GM21529 (cell line): ENCODE data around the gene MX1.
"Not testable (repeated sequence)": the region's sequence is repeated elsewhere in the genome, so short reads cannot be mapped to it uniquely, and the experiment has no call there.

ENCODE experiments used
- ATAC-seq: cut with Tn5 transposase; IDR thresholded peaks from one replicate; pipeline ENCODE4 v1.9.1; 2021; ENCODE audit not compliant: unreplicated experiment

MX1 gene

DNA sequence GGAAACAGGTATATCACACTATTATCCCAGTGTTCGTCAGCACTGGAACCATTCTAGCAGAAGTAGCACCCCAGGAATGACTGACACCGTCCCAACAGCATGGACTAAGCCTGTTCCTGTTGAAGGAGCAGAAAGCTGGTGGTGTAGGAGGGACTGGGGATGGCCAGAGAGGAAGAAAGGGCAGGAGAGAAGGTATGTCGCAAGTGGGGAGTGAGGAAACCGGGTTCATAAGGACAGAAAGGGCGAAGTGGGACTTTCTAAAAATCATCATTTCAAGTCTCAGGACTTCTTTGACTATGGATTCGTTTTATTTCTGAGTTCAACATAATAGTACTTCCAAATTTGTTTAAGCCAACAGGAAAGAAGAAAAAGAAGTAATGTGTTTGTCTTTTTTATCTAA, 19.7 kb upstream of the MX1 start:
- no peak for ATAC-seq

DNA sequence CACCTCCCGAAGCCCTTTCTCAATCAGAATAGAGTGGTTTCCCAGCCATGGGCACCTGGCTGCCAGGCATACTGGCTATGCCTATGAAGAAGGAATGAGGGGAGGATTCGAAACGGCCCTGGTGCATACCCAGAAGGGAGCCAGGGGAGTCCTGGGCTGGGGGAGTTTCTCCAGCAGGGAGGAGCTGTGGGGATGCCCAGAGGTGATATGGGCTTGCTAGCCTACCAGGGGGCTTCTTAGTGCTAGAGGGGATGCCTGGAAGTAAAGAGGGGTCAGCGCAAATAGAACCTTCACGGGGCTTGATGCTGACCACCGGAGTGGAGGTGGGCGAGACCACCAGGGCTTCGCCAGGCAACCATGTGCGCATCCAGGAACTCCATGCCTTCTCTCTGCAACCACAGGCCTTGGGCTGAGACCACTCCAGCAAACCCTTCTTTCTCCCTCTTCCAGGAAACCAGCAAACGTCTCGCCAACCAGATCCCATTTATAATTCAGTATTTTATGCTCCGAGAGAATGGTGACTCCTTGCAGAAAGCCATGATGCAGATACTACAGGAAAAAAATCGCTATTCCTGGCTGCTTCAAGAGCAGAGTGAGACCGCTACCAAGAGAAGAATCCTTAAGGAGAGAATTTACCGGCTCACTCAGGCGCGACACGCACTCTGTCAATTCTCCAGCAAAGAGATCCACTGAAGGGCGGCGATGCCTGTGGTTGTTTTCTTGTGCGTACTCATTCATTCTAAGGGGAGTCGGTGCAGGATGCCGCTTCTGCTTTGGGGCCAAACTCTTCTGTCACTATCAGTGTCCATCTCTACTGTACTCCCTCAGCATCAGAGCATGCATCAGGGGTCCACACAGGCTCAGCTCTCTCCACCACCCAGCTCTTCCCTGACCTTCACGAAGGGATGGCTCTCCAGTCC, 18.2 kb upstream of the MX1 start:
- ATAC-seq = no peak

DNA sequence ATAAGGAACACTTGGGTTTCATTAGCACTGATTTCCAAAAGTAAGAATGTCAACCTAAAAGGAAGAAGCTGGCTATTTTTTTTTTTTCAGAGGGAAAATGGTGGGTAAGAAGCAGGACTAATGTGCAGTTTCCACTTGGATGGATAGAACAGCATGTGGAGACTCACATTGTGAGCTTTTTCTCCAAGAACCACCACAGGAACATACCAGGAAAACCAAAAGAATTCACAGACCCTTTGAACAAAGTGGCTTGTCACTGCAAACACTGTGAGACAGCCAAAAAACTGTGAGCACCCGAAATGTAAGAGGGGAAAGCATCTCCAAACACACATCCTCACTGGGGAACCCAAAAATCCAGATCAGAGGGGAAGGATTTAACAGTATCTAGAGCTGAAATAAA, 15.7 kb upstream of the MX1 start:
- no peak for ATAC-seq

DNA sequence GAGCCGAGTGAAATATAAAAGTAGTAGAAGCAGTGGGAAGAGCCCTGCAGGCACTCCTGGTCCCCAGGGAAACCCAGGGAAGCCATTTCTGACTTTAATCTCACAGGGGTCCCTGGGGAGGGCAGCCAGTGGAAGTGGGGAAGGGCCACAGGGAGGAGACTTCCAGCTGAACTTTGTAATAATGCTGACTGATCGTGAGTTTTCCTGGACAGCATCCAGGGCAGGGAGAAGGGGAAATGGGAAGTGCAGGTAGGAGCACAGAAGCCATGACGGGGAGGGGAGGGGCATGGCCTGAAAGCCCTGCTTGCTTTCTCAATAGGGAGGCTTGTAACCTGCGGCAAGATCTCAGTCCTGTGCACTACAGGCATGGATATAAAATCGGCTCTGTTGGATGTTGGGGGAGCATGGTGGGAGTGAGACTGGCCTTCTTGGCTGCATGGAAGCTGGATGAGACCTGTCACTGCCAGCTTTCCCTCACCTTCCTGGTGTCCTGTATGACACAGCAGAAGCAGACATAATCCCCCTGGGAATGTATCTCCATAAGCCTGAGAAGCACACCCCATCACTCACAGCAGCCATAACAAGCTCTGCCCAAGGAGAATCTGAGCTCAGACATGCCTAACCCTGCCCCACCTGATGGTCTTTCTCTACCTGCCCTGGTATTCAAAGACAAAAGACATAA, 15.1 kb upstream of the MX1 start:
- no peak for ATAC-seq

DNA sequence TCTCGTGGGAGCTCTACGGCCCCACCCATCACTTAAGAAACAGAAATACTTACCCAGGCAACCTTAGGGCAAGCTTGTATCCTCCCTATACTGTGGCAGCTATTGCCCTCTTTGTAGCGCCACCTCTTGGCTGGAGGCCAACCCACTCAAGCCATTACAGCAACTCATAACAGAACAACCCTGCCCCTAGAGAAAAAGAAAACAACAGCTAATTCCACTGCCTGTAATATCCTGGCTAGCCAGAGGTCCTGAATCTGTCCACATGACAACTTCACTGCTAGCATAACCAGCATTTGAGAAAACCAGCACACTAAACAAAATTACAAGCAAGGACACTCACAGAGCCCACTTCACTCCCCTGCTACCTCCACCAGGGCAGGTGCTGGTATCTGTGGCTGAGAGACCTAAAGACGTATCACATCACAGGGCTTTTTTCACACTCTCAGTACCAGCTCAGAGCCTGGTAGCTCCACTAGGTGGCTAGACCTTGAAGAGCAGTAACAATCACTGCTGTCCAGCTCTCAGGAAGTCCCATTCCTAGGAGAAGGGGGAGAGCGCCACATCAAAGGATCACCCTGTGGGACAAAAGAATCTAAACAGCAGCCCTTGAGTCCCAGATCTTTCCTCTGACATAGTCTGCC, 14.5 kb upstream of the MX1 start:
- ATAC-seq = no peak

DNA sequence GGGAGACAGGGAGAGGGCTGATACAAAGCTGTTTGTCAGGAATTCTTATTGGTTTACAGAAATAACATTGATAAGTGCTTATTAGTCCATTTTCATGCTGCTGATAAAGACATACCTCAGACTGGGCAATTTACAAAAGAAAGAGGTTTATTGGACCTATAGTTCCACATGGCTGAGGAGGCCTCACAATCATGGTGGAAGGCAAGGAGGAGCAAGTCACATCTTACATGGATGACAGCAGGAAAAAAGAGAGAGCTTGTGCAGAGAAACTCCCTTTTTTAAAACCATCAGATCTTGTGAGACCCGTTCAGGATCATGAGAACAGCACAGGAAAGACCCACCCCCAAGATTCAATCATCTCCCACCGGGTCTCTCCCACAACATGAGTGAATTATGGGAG, 8.5 kb upstream of the MX1 start:
- ATAC-seq = not testable (repeated sequence)

DNA sequence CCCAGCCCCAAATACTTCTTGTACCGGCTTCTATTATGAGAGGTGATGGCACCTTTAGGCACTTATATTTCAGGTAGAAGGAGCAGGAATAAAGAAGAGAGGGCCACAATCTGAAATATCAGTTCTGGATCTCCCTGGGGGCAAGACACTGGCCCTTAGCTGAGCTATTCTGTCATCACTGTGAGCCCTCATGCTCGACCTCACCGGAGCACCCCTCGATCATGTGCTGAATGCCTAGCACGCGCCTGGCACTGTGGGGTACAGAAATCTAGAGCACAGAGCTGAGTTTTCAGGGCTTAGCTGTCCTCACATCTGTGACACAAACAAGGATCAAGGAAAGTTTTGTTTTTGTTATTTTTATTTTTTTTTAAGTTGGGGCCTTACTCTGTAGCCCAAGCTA, 7.6 kb upstream of the MX1 start:
- ATAC-seq = no peak

DNA sequence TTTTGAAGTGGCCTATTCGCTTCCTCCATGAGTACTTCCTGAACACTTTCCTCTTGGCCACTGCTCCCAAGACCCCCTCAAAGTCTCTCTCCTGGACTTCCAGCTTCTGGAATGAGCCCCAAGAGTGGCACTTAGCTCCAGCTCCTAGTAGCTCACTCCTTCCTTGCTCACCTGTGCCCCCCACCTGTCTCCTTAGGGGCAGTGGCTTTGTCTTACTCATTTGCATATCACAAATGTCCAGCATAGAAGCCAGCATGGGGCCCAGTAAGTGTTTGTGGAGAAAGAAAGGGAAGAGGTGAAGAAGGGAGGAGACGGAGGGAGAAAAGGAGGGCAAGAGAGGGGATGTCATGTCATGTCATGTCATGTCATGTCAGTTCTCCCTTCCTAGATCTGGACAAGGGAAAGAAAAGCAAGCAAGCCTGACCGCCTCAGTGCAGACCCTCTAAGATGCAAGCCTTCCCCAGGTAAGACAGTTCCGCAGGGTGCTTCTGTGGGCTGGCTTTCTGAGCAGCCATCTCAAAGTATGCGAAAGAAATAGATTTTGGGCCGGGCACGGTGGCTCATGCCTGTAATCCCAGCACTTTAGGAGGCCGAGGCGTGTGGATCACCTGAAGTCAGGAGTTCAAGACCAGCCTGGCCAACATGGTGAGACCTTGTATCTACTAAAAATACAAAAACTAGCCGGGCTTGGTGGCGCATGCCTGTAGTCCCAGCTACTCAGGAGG, 6.9 kb upstream of the MX1 start:
- ATAC-seq = no peak

DNA sequence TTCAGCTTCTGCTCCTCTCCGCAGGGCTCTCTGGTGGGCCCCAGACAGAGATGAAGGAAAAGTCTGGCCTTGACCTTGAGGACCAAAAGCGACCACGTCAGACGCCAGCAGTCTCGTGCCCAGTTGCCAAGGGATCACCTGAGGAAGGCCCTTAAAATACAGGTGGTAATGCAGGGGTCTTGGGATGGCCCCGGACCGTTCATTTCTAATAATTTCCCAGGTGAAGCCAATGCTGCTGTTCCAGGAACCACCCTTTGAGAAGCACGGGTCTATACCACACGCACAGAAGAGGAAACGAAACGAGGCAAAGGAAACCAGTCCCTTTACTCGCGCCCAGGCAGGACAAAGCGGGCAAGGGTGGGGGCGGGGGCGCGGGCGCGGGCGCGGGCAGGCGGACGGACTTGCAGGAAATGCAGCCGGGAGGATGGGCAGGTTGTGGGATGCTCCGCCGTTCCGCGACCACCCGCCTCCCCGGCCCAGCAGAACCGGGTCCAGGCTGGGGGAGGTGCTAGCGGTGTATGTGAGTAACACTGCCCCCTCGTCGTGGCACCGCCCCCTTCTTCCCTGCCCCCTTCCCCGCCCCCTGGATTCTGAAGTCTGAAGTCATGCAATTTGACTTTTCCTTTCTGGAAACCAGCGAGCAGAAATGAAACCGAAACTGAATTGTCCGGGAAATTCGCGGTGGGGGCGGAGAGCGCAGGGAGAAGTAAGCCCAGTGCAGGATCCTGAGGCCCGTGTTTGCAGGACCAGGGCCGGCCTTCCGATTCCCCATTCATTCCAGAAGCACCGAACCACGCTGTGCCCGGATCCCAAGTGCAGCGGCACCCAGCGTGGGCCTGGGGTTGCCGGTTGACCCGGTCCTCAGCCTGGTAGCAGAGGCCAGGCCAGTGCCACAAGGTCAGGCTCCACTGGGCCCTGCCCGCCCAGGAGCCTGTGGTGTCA, 5.8 kb upstream of the MX1 start:
- peak; percentile 83 for ATAC-seq

DNA sequence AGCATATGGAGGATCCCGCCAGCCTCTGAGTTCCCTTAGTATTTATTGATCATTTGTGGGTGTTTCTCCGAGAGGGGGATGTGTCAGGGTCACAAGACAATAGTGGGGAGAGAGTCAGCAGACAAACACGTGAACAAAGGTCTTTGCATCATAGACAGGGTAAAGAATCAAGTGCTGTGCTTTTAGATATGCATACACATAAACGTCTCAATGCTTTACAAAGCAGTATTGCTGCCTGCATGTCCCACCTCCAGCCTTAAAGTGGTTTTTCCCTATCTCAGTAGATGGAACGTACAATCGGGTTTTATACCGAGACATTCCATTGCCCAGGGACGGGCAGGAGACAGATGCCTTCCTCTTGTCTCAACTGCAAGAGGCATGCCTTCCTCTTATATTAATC, 5.0 kb upstream of the MX1 start:
- not testable (repeated sequence) for ATAC-seq

DNA sequence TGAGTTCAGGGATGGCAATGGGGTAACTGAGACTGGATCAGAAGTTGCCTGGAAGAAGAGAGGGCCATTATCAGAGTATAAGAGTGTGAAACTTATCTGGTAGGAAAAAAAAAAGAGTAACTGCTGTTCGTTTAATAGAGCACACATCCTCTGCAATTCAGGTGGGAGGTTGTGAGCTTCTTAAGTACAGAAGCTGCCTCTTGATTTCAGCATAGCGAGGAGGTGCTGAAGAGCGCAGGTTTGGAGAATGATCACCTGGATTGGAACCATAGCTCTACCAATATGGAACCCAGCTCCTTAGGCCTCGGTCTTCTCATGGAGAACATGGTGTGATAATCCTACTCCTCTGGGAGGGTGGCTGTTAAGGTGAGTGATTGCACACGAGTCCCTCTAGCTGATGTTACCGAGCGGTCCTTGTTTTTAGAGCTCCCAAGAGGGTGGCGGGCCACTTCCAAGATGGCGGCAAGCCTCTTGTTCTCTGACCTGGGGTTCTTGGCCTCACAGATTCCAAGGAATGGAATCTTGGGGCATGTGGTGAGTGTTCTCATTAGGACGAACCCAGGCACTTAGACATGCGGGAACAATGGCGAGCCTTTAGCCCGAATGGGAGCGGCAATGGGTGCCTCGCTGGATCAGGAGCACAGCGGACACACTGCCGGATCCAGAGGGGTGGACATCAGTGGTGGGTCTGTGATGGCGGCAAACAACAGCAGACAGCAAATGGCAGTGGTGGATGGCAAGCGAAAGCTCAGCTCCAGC, 3.3 kb upstream of the MX1 start:
- ATAC-seq = no peak

DNA sequence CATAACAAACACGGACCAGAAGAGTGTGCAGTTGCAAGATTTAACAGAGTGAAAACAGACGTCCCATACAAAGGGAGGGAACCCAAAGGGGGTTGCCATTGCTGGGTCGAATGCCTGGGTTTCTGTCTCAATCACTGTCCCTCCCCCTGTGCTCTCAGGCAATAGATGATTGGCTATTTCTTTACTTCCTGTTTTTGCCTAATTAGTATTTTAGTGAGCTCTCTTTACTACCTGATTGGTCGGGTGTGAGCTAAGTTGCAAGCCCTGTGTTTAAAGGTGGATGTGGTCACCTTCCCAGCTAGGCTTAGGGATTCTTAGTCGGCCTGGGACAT, 2.8 kb upstream of the MX1 start:
- not testable (repeated sequence) for ATAC-seq

DNA sequence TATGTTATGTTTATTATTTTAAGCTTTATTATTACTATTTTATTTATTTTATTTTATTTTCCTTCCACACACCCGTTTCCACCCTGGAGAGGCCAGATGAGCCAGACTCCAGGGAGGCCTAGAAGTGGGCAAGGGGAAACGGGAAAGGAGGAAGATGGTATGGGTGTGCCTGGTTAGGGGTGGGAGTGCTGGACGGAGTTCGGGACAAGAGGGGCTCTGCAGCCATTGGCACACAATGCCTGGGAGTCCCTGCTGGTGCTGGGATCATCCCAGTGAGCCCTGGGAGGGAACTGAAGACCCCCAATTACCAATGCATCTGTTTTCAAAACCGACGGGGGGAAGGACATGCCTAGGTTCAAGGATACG, 468 bp upstream of the MX1 start:
- ATAC-seq = no peak

DNA sequence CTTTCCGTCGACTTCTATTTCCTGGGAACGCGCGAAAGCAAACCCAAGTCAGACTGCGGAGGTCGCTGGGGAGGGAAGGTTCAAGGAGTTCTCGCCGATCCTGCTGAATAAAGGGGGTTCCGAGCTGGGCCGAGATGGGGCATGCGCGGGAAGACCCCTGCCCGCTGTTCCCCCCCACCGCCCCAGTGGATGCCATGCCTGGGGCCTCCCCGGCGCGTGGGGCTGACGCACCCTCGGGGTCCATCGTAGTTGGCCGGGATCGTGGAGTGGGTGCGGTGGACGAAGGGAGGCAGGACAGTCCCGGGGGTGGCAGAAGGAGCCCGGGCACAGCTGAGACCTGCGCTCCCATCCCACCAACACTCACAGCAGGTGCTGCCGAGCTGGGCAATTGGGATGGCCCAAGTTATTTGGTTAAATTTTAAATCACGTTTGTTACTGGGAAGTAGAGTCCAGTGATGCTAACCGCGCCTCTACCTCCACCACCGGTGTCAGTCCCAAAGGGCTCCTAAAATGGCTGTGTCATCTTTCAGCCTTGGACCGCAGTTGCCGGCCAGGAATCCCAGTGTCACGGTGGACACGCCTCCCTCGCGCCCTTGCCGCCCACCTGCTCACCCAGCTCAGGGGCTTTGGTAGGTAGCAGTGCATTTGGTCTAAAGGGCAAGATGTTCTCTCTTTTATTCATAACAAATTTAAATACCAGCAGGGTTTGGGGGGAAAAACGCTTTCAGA, 801 bp downstream of the MX1 start:
- ATAC-seq = peak; percentile 4

DNA sequence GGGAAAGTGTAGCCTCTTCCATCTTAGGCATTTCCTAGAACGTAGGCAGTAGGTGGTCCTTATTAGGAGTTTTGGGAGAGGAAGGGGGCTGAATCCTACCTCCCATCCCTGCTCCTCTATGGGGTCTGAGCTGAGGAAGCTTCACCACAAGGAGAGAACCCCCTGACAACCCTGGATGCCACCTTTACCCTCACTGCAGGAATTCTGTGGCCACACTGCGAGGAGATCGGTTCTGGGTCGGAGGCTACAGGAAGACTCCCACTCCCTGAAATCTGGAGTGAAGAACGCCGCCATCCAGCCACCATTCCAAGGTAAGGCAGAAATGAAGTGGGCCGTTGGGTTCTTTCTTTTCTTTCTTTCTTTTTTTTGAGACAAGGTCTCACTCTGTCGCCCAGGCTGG, 1.5 kb downstream of the MX1 start:
- ATAC-seq = no peak

DNA sequence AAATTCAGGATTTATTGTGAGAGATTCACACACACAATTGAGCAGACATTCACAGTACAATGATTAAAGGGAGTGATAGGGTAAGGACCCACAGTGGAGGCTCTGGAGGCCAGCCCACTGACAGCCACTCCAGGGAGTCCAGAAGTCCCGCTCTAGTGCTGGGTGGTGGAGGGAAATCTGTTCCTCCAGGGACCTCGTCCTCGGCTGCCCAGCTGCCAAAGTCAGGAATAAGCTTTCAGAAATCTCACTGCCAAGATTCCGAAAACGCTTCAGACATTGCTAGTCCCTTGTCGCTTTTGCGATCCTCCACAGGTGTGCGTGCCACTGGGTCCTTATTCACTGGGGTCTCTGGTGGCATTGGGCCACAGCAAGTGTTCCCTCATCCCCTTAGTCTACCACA, 2.3 kb downstream of the MX1 start:
- no peak for ATAC-seq

DNA sequence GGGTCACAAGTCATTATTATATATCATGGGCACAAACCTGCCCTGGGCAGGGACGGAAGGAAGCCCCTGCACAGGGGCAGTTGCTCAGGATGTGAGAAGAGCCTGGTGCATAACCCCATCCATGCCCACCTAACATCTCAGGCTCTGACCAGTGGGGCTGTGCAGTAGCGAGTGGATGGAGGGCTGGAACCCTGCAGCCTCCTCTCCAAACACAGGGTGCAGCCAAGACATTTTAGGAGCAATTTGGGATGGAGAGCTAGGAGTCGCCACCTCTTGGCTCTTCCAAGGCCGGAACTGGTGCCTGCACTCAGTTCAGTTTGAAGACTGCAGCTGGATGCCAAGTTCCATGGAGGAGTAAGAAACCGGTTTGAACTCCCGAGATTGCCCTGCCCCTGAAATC, 2.8 kb downstream of the MX1 start:
- no peak for ATAC-seq

DNA sequence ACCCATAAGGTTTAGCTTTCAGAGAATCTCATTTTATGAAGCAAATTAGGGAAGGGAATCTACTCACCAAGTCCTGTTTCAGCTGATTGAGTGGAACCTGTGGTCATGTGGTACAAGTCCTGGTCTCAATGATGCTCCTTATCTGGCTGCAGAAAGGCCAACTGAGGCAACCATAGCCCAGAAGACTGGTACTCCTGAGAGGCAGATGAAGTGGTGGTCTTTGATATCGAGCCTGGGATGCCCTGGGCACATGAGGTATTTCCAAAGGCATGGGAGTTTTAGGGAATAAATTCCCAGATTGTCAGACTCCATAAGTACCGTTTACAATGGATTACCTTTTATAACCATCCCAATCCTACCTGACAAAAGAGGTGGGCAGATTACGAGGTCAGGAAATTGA, 3.3 kb downstream of the MX1 start:
- no peak for ATAC-seq

DNA sequence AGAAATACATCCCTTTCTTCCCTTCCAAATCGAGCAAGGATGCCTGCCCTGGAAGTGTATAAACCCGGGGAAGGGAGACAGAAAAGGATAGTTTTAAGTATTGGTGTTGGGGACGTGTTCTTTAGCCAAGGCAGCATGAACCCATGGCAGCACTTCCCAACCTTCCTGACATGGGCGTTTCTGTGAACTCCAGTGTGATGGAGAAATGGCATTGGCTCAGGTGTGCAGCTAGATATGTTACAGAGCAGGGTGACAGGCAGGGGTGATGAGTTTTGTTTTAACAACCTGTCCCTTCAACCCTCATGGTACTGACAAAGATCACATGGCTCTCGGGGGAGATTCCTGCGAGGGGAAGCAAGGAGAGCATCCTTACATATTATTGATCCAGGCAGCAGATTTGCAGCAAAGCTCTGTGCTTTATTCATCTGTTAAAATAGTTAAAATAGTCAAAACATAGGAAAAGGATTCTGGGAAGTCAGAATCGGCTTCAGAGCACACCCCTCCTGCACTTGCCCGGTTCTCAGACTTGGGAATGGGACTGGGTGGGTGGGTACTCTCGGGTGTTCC, 4.0 kb downstream of the MX1 start:
- ATAC-seq = no peak
